Kidney capillary endothelial cell (primary cell): Measurements from ENCODE around the gene ZNF469.

Experiments used
- DNase-seq: peaks from one replicate; pipeline ENCODE4 v3.0.0-alpha.2; 2018; ENCODE audit warnings: low spot score

ZNF469 gene

GRCh38 chr16:88347656-88348376, 34.9 kb upstream of the ZNF469 start:
- peak; percentile 13 for DNase-seq

GRCh38 chr16:88348377-88349152, 34.2 kb upstream of the ZNF469 start:
- DNase-seq = no peak

GRCh38 chr16:88349153-88349902, 33.4 kb upstream of the ZNF469 start:
- DNase-seq = no peak

- DNase-seq = no peak
These were observed 32.6 kb upstream of the ZNF469 start for GRCh38 chr16:88349903-88350900.

GRCh38 chr16:88350922-88351321, 31.8 kb upstream of the ZNF469 start:
- DNase-seq = no peak

- DNase-seq = no peak
These were observed 31.2 kb upstream of the ZNF469 start for GRCh38 chr16:88351491-88352101.

- no peak for DNase-seq
These were observed 30.2 kb upstream of the ZNF469 start for GRCh38 chr16:88352261-88353200.

- DNase-seq = no peak
These were observed 29.5 kb upstream of the ZNF469 start for GRCh38 chr16:88353232-88353631.

GRCh38 chr16:88353691-88354090, 29.1 kb upstream of the ZNF469 start:
- DNase-seq = no peak

GRCh38 chr16:88354229-88355092, 28.3 kb upstream of the ZNF469 start:
- DNase-seq = no peak

GRCh38 chr16:88355093-88355388, 27.7 kb upstream of the ZNF469 start:
- no peak for DNase-seq

- no peak for DNase-seq
These were observed 27.2 kb upstream of the ZNF469 start for GRCh38 chr16:88355389-88356123.

- DNase-seq = no peak
These were observed 26.5 kb upstream of the ZNF469 start for GRCh38 chr16:88356124-88356726.

- no peak for DNase-seq
These were observed 26.0 kb upstream of the ZNF469 start for GRCh38 chr16:88356727-88357199.

GRCh38 chr16:88357317-88358022, 25.3 kb upstream of the ZNF469 start:
- DNase-seq = no peak

GRCh38 chr16:88358023-88358420, 24.7 kb upstream of the ZNF469 start:
- DNase-seq = no peak

- DNase-seq = no peak
These were observed 23.8 kb upstream of the ZNF469 start for GRCh38 chr16:88359008-88359407.
